WTC11 (cell line): ENCODE results near the gene ADIPOQ. TPM values are rescaled to one million over a fixed set of nuclear protein-coding genes. Genes with fewer than 3 reads are reported as not detected.
A peak's percentile ranks its signal among the peaks of the same experiment; 100 is the strongest.
"Not testable (repeated sequence)": the region's sequence is repeated elsewhere in the genome, so short reads cannot be mapped to it uniquely, and the experiment has no call there.

Experiments
- ATAC-seq: fragments of 200-7000 bp; cut with Tn5 transposase; 2 replicates; pipeline ENCODE4 v1.10.0; 2021; ENCODE audit warnings: mild to moderate bottlenecking, moderate library complexity
- CTCF ChIA-PET: fragments of 300-600 bp; sonication (Branson Sonifier 250); formaldehyde crosslinking; loops from one replicate; lab custom pipeline; 2021; ENCODE audit warnings: antibody characterized with exemption; lab: Charles Lee
- POLR2A ChIA-PET: fragments of 350-600 bp; sonication (Branson Sonifier 250); formaldehyde crosslinking; loops from one replicate; lab custom pipeline; 2021; ENCODE audit warnings: antibody characterized with exemption; lab: Charles Lee
- DNase-seq: peaks from one replicate; pipeline ENCODE4 v3.0.0; 2021; ENCODE audit warnings: low spot score
- H3K27ac Mint-ChIP-seq: 2 replicates; pipeline ENCODE4 v1.8.0; 2021; ENCODE audit warnings: mixed read lengths
- H3K27me3 Mint-ChIP-seq: 2 replicates; pipeline ENCODE4 v1.8.0; 2021; ENCODE audit warnings: low read depth, mild to moderate bottlenecking, moderate library complexity, mixed read lengths
- H3K36me3 Mint-ChIP-seq: 2 replicates; pipeline ENCODE4 v1.8.0; 2021; ENCODE audit warnings: mixed read lengths
- H3K4me1 Mint-ChIP-seq: 2 replicates; pipeline ENCODE4 v1.8.0; 2022; ENCODE audit warnings: mixed read lengths
- H3K4me3 Mint-ChIP-seq: 2 replicates; pipeline ENCODE4 v1.8.0; 2021; ENCODE audit warnings: mild to moderate bottlenecking, moderate library complexity, mixed read lengths
- H3K9me3 Mint-ChIP-seq: 2 replicates; pipeline ENCODE4 v1.8.0; 2021; ENCODE audit warnings: mixed read lengths
- ELF4 ChIP-seq: sonication (generic); formaldehyde crosslinking; IDR thresholded peaks from 2 replicates; pipeline ENCODE4 v1.8.1; 2022; ENCODE audit warnings: low read depth, mild to moderate bottlenecking, moderate library complexity, missing genetic modification reagents
- EMX1 ChIP-seq: fragments of 250-450 bp; sonication (Bioruptor Pico); IDR thresholded peaks from 2 replicates; pipeline ENCODE4 v1.8.0; 2021; ENCODE audit warnings: mild to moderate bottlenecking
- ETV6 ChIP-seq: sonication (generic); formaldehyde crosslinking; IDR thresholded peaks from 2 replicates; pipeline ENCODE4 v1.8.1; 2022; ENCODE audit warnings: mild to moderate bottlenecking, missing genetic modification reagents
- FOXJ3 ChIP-seq: sonication (generic); formaldehyde crosslinking; IDR thresholded peaks from 2 replicates; pipeline ENCODE4 v1.9.0; 2021; ENCODE audit warnings: missing genetic modification reagents, mild to moderate bottlenecking, borderline replicate concordance
- MXD4 ChIP-seq: fragments of 250-450 bp; sonication (Bioruptor Pico); IDR thresholded peaks from 2 replicates; pipeline ENCODE4 v1.8.0; 2021; ENCODE audit warnings: mild to moderate bottlenecking, moderate library complexity, borderline replicate concordance
- NFE2L1 ChIP-seq: sonication (generic); formaldehyde crosslinking; IDR thresholded peaks from 2 replicates; pipeline ENCODE4 v1.8.1; 2023; ENCODE audit warnings: missing genetic modification reagents
- RELA ChIP-seq: sonication (generic); formaldehyde crosslinking; IDR thresholded peaks from 2 replicates; pipeline ENCODE4 v1.8.1; 2022; ENCODE audit warnings: missing genetic modification reagents, mild to moderate bottlenecking, borderline replicate concordance
- TEAD4 ChIP-seq: sonication (generic); formaldehyde crosslinking; IDR thresholded peaks from 2 replicates; pipeline ENCODE4 v1.8.0; 2022; ENCODE audit warnings: mild to moderate bottlenecking, missing genetic modification reagents
- TP53 ChIP-seq: sonication (generic); formaldehyde crosslinking; IDR thresholded peaks from 2 replicates; pipeline ENCODE4 v1.8.1; 2023; ENCODE audit warnings: mild to moderate bottlenecking, missing genetic modification reagents
- ZNF219 ChIP-seq: sonication (generic); formaldehyde crosslinking; IDR thresholded peaks from 2 replicates; pipeline ENCODE4 v1.8.0; 2023; ENCODE audit warnings: missing genetic modification reagents, mild to moderate bottlenecking, borderline replicate concordance
- ZNF416 ChIP-seq: fragments of 250-450 bp; sonication (Bioruptor Pico); IDR thresholded peaks from 2 replicates; pipeline ENCODE4 v1.9.0; 2021; ENCODE audit warnings: mild to moderate bottlenecking, inconsistent platforms
- ZNF423 ChIP-seq: fragments of 250-450 bp; sonication (Bioruptor Pico); IDR thresholded peaks from 2 replicates; pipeline ENCODE4 v2.1.2; 2022; ENCODE audit warnings: mild to moderate bottlenecking, moderate library complexity
- total RNA-seq: library from RNA; stranded (reverse); gene quantifications from 3 replicates; pipeline ENCODE4 v1.2.3, GENCODE V29; 2021
- TF ChIP-seq, protein P1 (sequence below): sonication (generic); formaldehyde crosslinking; IDR thresholded peaks from 2 replicates; pipeline ENCODE4 v1.8.1; 2022; ENCODE audit warnings: missing genetic modification reagents, borderline replicate concordance
- TF ChIP-seq, protein P2 (sequence below): fragments of 250-450 bp; sonication (Bioruptor Pico); IDR thresholded peaks from 2 replicates; pipeline ENCODE4 v1.9.0; 2021; ENCODE audit warnings: mild to moderate bottlenecking
- TF ChIP-seq, protein P3 (sequence below): sonication (generic); formaldehyde crosslinking; IDR thresholded peaks from 2 replicates; pipeline ENCODE4 v1.8.1; 2022; ENCODE audit warnings: low read depth, mild to moderate bottlenecking, moderate library complexity, missing genetic modification reagents, borderline replicate concordance

Gene ADIPOQ
- total RNA-seq, 1 experiment from 2014 or later: not detected

DNA sequence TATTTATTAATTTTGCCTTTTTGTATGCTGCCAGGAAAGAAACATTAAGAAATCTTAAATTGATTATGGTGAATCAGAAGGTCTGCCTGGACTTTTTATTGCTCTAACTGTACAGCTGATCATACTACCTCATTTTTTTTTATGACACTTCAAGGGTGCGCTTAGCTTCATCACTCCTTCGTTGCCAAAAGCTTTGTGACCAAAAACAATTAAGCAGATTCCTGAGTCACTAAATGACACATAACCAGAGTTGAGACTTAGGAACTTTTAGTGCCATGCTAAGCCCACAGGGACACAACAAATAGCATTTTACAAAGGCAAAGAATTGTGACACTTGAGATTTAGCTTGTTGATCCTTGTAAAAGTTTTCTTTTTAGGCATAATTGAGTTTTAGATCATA, 4.9 kb downstream of the ADIPOQ start:
- ATAC-seq: no peak
- TF ChIP-seq TP53 (no peak), MXD4 (CRISPR knock-in tag) (no peak), FOXJ3 (CRISPR knock-in tag) (no peak), NFE2L1 (CRISPR knock-in tag) (no peak), ETV6 (CRISPR knock-in tag) (no peak), ELF4 (CRISPR knock-in tag) (no peak), RELA (CRISPR knock-in tag) (no peak)
- TF ChIP-seq, protein P1, sequence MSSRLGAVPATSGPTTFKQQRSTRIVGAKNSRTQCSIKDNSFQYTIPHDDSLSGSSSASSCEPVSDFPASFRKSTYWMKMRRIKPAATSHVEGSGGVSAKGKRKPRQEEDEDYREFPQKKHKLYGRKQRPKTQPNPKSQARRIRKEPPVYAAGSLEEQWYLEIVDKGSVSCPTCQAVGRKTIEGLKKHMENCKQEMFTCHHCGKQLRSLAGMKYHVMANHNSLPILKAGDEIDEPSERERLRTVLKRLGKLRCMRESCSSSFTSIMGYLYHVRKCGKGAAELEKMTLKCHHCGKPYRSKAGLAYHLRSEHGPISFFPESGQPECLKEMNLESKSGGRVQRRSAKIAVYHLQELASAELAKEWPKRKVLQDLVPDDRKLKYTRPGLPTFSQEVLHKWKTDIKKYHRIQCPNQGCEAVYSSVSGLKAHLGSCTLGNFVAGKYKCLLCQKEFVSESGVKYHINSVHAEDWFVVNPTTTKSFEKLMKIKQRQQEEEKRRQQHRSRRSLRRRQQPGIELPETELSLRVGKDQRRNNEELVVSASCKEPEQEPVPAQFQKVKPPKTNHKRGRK (CRISPR knock-in tag): no peak
- TF ChIP-seq, protein P2, sequence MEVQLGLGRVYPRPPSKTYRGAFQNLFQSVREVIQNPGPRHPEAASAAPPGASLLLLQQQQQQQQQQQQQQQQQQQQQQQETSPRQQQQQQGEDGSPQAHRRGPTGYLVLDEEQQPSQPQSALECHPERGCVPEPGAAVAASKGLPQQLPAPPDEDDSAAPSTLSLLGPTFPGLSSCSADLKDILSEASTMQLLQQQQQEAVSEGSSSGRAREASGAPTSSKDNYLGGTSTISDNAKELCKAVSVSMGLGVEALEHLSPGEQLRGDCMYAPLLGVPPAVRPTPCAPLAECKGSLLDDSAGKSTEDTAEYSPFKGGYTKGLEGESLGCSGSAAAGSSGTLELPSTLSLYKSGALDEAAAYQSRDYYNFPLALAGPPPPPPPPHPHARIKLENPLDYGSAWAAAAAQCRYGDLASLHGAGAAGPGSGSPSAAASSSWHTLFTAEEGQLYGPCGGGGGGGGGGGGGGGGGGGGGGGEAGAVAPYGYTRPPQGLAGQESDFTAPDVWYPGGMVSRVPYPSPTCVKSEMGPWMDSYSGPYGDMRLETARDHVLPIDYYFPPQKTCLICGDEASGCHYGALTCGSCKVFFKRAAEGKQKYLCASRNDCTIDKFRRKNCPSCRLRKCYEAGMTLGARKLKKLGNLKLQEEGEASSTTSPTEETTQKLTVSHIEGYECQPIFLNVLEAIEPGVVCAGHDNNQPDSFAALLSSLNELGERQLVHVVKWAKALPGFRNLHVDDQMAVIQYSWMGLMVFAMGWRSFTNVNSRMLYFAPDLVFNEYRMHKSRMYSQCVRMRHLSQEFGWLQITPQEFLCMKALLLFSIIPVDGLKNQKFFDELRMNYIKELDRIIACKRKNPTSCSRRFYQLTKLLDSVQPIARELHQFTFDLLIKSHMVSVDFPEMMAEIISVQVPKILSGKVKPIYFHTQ (CRISPR knock-in tag): no peak
- TF ChIP-seq, all 79 proteins: peak for 0
- Mint-ChIP-seq H3K4me3 (no peak overlapping the region), H3K27me3 (no peaks in the 10 kb centered on the region; the same call in 1 of the 2 replicates), H3K9me3 (no peaks in the 10 kb centered on the region), H3K36me3 (no peaks in the 10 kb centered on the region), H3K4me1 (no peaks in the 10 kb centered on the region; the same call in 1 of the 2 replicates), H3K27ac (no peak overlapping the region)
- POLR2A ChIA-PET: no interaction called here
- DNase-seq: no peak
- CTCF ChIA-PET: no interaction called here

DNA sequence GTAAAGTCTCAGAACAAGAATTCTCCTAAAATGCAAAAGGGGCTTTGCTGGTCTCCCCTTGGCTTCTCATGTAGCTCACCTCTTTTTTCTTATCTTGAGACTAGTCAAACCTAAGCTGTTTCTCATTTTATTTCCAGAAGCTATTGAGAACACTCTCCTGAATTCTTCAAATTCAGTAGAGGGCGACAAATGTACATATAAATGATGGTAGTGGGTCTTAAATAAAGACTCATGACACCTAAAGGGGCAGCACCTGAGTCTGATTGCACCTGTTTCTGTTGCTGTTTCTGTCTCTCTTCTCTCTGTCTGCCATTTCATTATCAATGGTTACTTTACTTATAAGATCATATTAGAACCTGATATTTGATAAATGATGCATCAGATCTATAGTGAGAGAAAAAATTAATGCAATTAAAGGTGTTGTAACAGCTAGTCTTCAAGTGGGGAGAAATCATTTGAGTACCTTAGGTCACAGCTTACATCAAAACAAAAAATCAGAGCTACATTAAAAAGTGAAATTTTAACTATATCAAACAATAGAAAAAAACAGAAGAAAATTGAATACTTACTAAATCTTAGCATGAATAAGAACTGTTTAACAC, 7.0 kb downstream of the ADIPOQ start:
- ATAC-seq (peak; percentile 88), DNase-seq (no peak)
- CTCF ChIA-PET: interaction anchor here (0.6 to 2.1 kb wide), 49 partner anchors 9 to 371 kb away, joined by 3 to 40 read pairs (median 5); partner anchors contain the start of genes RPL39L and ST6GAL1
- TF ChIP-seq ZNF423 (no peak), NFE2L1 (CRISPR knock-in tag) (no peak), ZNF416 (no peak), EMX1 (no peak), TEAD4 (CRISPR knock-in tag) (no peak), ZNF219 (CRISPR knock-in tag) (no peak)
- TF ChIP-seq, protein P3, sequence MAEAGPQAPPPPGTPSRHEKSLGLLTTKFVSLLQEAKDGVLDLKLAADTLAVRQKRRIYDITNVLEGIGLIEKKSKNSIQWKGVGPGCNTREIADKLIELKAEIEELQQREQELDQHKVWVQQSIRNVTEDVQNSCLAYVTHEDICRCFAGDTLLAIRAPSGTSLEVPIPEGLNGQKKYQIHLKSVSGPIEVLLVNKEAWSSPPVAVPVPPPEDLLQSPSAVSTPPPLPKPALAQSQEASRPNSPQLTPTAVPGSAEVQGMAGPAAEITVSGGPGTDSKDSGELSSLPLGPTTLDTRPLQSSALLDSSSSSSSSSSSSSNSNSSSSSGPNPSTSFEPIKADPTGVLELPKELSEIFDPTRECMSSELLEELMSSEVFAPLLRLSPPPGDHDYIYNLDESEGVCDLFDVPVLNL: no peak
- Mint-ChIP-seq H3K27me3 (no peaks in the 10 kb centered on the region; the same call in 1 of the 2 replicates), H3K27ac (no peak overlapping the region), H3K36me3 (no peaks in the 10 kb centered on the region), H3K4me1 (no peaks in the 10 kb centered on the region; the same call in 1 of the 2 replicates), H3K4me3 (no peak overlapping the region), H3K9me3 (peaks cover 5% of the 10 kb centered on the region; the same call in 1 of the 2 replicates)
- POLR2A ChIA-PET: no interaction called here

DNA sequence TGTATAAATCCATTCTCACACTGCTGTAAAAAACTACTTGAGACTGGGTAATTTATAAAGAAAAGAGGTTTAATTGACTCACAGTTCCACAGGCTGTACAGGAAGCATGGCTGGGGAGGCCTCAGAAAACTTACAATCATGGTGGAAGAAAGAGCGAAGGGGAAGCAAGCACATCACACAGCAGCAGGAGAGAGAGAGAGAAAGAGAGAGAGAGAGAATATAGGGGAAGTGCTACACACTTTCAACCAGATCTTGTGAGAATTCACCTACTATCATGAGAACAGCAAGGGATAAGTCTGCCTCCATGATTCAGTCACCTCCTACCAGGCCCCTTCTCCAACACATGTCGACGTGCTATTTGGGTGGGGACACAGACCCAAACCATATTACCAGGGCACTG, 9.3 kb downstream of the ADIPOQ start:
- H3K27ac Mint-ChIP-seq, H3K4me3 Mint-ChIP-seq, DNase-seq, H3K27me3 Mint-ChIP-seq, POLR2A ChIA-PET, H3K9me3 Mint-ChIP-seq, H3K4me1 Mint-ChIP-seq, H3K36me3 Mint-ChIP-seq, ATAC-seq: not testable (repeated sequence)
- CTCF ChIA-PET: interaction anchor here (1.0 kb wide), 1 partner anchor 313 kb away, joined by 5 read pairs; no protein-coding TSS in a partner anchor
